Tibial nerve (tissue), 4 donors: Measurements from ENCODE around the gene MAJIN. TPM values are rescaled to one million over a fixed set of nuclear protein-coding genes. Genes with fewer than 3 reads are reported as not detected.

ENCODE experiments used
- DNase-seq, 2 donors: peaks; one replicate each; pipeline ENCODE4 v3.0.0-alpha.2; 2019; ENCODE audit warnings: low spot score in 2 of 2
- H3K27ac ChIP-seq, 4 donors: fragments of 200-600 bp; sonication (generic) in 3 of 4; one replicate each; pipeline ENCODE4 v1.5.1; 2017 to 2019; ENCODE audit warnings: mild to moderate bottlenecking in 1 of 4
- H3K27me3 ChIP-seq, 2 donors: fragments of 200-600 bp; sonication (generic) in 1 of 2; one replicate each; pipeline versions ENCODE4 v1.5.1 to v1.6.0; 2017 to 2019
- H3K36me3 ChIP-seq, 3 donors: fragments of 200-600 bp; sonication (generic); one replicate each; pipeline ENCODE4 v1.5.1; 2018 to 2019
- H3K4me1 ChIP-seq, 4 donors: fragments of 200-600 bp; sonication (generic) in 3 of 4; one replicate each; pipeline ENCODE4 v1.5.1; 2017 to 2019
- H3K4me3 ChIP-seq, 4 donors: fragments of 200-600 bp; sonication (generic) in 3 of 4; one replicate each; pipeline ENCODE4 v1.5.1; 2017 to 2019; ENCODE audit warnings: mild to moderate bottlenecking in 1 of 4, moderate library complexity in 1 of 4
- H3K9me3 ChIP-seq, 4 donors: fragments of 200-600 bp; sonication (generic) in 3 of 4; one replicate each; pipeline ENCODE4 v1.5.1; 2017 to 2019
- EP300 ChIP-seq, 2 donors: sonication (generic); formaldehyde crosslinking; IDR thresholded peaks; one replicate each; pipeline ENCODE4 v1.6.1; 2017; ENCODE audit warnings: antibody characterized with exemption in 2 of 2, mild to moderate bottlenecking in 1 of 2
- POLR2A ChIP-seq, 2 donors: fragments of 450-650 bp; IDR thresholded peaks; one replicate each; pipeline ENCODE4 v1.6.1; 2017; ENCODE audit warnings: antibody characterized with exemption in 2 of 2, mild to moderate bottlenecking in 2 of 2, moderate library complexity in 2 of 2
- WGBS, 2 donors: methylation state at CpG; one replicate each; pipeline ENCODE4 v1.1.5; 2018; 5-methylcytosine and 5-hydroxymethylcytosine counted together
- total RNA-seq, 4 donors: library from RNA; depleted of rRNA; stranded (reverse); fragments of >200 nt; gene quantifications; one replicate each; pipeline ENCODE4 v1.1.0, GENCODE V29; 2016
- TF ChIP-seq, protein P1 (sequence below), 5 experiments: fragments of 200-600 bp in 3 of 5; fragments of 450-650 bp in 2 of 5; sonication (generic) in 3 of 5; IDR thresholded peaks; one replicate each; pipeline ENCODE4 v1.5.1; 2016 to 2019; ENCODE audit warnings: antibody characterized with exemption in 5 of 5, mild to moderate bottlenecking in 3 of 5, moderate library complexity in 2 of 5

Gene MAJIN
- total RNA-seq, 4 donors from 2014 or later = not detected

DNA sequence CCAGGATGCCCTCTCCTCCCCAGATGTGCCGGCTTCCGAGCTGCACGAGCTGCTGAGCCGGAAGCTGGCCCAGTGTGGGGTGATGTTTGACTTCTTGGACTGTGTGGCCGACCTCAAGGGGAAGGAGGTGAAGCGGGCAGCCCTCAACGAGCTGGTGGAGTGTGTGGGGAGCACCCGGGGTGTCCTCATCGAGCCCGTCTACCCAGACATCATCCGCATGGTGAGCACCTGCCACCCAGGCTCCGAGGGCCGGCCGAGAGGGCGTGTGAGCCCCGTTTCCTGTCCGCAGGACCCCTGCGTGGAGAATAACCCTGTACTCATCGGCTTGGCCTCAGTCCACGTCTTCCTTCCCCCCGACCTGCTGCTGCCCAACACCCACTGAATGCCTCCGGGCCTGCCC is 45.2 kb downstream of the MAJIN start:
- H3K9me3 ChIP-seq = no peaks in the 10 kb centered on the region
- H3K4me1 ChIP-seq = peaks cover 0 to 31% (median 13%) of the 10 kb centered on the region in 4 donors
- no peaks in the 10 kb centered on the region for H3K27me3 ChIP-seq
- no peak for DNase-seq
- H3K4me3 ChIP-seq = no peak overlapping the region
- H3K27ac ChIP-seq = no peak overlapping the region
- H3K36me3 ChIP-seq = peaks cover 0 to 53% (median 11%) of the 10 kb centered on the region in 3 donors
- no peak for TF ChIP-seq EP300 (IDR thresholded peaks at IDR 0.05)
- TF ChIP-seq POLR2A (IDR thresholded peaks at IDR 0.05) = no peak
- TF ChIP-seq, protein P1, sequence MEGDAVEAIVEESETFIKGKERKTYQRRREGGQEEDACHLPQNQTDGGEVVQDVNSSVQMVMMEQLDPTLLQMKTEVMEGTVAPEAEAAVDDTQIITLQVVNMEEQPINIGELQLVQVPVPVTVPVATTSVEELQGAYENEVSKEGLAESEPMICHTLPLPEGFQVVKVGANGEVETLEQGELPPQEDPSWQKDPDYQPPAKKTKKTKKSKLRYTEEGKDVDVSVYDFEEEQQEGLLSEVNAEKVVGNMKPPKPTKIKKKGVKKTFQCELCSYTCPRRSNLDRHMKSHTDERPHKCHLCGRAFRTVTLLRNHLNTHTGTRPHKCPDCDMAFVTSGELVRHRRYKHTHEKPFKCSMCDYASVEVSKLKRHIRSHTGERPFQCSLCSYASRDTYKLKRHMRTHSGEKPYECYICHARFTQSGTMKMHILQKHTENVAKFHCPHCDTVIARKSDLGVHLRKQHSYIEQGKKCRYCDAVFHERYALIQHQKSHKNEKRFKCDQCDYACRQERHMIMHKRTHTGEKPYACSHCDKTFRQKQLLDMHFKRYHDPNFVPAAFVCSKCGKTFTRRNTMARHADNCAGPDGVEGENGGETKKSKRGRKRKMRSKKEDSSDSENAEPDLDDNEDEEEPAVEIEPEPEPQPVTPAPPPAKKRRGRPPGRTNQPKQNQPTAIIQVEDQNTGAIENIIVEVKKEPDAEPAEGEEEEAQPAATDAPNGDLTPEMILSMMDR (IDR thresholded peaks at IDR 0.05) = no peak
- WGBS, 2 donors = 76 to 77% methylated on average over 21 to 22 of the region's 22 CpGs

DNA sequence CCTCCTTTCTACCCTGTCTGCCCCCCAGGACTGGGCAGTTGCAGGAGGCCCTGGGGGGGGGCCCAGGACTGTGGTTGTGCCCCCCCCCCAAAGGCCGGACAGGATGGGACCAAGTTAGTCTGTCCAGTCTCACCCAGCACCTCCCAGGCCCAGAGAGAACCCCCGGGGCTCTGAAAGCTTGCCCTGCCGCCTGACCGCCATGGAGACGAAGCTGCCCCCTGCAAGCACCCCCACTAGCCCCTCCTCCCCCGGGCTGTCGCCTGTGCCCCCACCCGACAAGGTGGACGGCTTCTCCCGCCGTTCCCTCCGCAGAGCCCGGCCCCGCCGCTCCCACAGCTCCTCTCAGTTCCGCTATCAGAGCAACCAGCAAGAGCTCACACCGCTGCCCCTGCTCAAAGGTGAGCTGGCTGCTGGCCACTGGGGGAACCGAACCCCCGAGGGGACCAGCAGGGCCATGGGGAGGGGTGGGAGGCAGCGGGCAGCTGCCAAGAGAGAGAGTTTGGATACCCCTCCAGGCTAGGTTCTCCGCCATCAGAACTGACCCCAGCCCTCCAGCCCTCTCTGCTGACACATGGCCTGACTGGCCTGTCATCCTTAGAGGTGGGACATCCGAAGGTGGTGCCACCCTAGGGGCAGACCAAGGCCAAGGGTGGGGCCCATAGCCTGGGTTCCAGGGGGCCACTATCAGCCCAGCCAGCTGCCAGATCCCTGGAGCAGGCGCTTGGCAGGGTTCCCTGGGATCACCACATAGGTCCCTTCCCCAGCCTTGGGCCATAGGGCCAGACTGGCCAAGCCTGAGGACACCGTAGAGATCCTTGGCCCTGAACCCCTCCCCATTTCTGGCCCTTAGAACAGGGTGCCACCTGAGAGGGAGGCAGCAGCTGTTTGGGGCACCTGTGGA is 46.1 kb downstream of the MAJIN start:
- 58 to 62% methylated on average over 10 to 12 of the region's 24 CpGs for WGBS, 2 donors
- no peak for DNase-seq
- Histone ChIP-seq H3K27me3 (no peaks in the 10 kb centered on the region), H3K4me3 (peak overlapping the region; percentile 72 to 98 (median 86)), H3K36me3 (peaks cover 0 to 44% (median 6%) of the 10 kb centered on the region in 3 donors), H3K4me1 (peaks cover 0 to 31% (median 13%) of the 10 kb centered on the region in 4 donors), H3K9me3 (no peaks in the 10 kb centered on the region), H3K27ac (peak overlapping the region in 1 of 4 donors; percentile 98)
- TF ChIP-seq EP300 (IDR thresholded peaks at IDR 0.05) = no peak
- TF ChIP-seq, protein P1 (IDR thresholded peaks at IDR 0.05) = no peak
- no peak for TF ChIP-seq POLR2A (IDR thresholded peaks at IDR 0.05)

DNA sequence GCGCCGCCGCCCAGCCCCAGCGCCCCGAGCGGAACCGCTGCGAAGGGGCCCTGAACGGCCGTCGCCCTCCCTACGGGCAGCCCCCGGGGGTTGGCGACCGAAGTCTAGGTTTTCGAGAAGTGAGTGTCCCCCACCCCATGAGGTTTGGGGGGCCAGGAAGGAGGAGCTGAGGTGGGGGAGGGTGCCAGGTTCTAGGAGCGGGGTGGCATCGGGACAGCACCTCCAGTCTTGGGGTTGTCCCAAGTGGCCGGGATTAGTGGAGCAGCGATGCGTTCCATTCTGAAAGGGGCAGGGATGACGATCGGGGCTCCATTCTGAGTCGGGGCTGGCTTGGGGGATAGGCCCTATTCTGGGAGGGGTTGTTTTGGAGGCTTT is 47.0 kb downstream of the MAJIN start:
- H3K36me3 ChIP-seq = peaks cover 0 to 35% (median 0%) of the 10 kb centered on the region in 3 donors
- 0 to 2% methylated on average over 24 of the region's 24 CpGs for WGBS, 2 donors
- no peak for DNase-seq
- TF ChIP-seq POLR2A (IDR thresholded peaks at IDR 0.05) (no peak), EP300 (IDR thresholded peaks at IDR 0.05) (no peak)
- TF ChIP-seq, protein P1 (IDR thresholded peaks at IDR 0.05) = no peak
- H3K4me3 ChIP-seq = peak overlapping the region; percentile 72 to 98 (median 86)
- H3K27me3 ChIP-seq = no peaks in the 10 kb centered on the region
- no peaks in the 10 kb centered on the region for H3K9me3 ChIP-seq
- peak overlapping the region; percentile 91 to 98 (median 92) for H3K27ac ChIP-seq
- peaks cover 0 to 31% (median 13%) of the 10 kb centered on the region in 4 donors for H3K4me1 ChIP-seq

DNA sequence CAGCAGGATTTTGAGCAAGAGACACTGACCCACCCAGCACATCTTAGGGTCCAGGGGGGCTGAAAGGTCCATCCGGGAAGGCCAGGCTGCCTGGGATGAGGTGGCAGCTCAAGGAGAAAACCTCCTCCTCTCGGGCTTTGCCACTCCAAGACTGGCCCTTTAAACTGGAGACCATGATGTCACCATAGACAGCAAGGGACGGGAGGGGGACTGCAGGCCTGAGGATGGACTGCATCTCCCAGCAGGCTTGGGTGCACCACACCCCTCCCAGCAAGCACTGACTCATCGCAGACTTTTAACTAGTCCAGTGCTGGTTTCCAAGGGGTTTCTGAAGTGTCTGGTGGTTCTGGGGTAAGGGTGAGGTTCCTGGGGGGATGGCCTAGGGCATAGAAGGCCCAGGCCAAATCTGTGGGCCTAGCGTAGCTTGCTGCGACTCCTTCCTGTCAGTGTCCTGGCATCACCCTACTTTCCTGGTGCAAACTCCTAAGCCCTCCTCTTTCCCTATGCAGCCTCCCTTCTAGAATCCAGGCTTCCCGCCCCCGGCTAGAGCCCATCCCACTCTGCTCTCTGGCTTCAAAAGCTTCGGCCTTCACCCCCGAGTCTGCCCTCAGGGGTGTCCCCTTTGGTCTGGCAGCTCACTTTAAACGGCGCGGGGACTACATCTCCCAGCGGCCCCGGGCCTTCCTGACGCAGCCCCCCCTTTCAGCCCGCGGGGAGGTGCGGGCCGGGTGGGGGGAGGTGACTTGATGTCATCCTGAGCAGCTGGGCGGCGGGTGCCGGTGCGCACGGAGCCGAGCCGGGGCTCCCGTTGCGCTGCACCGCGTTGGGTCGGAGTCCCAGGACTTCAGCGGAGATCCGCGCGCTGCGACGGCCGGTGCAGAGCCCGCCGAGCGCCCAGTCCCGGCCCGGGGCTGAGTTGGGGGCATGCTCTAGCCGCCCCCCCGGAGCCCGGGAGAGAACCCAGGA is 47.7 kb downstream of the MAJIN start, which contains the start of gene PPP2R5B:
Gene PPP2R5B (plus strand): TSS at position 746 of the 966 bp plus-strand sequence. CDS start 1,046 bp downstream, outside the sequence.
- H3K4me3 ChIP-seq = peak within 1 kb of the TSS; percentile 72 to 98 (median 86)
- H3K9me3 ChIP-seq = no peaks in the 10 kb centered on the region
- peaks cover 0 to 29% (median 0%) of the 10 kb centered on the region in 3 donors for H3K36me3 ChIP-seq
- peaks cover 0 to 31% (median 13%) of the 10 kb centered on the region in 4 donors for H3K4me1 ChIP-seq
- peak; percentile 88 to 92 for DNase-seq
- 1% methylated on average over 18 to 31 of the region's 47 CpGs for WGBS, 2 donors
- TF ChIP-seq, protein P1 (IDR thresholded peaks at IDR 0.05) = peak in 2 of 5 experiments; percentile 16 to 67
- TF ChIP-seq POLR2A (IDR thresholded peaks at IDR 0.05) = peak; percentile 37 to 78
- peak; percentile 59 to 83 for TF ChIP-seq EP300 (IDR thresholded peaks at IDR 0.05)
- no peaks in the 10 kb centered on the region for H3K27me3 ChIP-seq
- H3K27ac ChIP-seq = peak within 1 kb of the TSS; percentile 91 to 98 (median 92)
